ENCODE results near the gene QSER1.

DNA sequence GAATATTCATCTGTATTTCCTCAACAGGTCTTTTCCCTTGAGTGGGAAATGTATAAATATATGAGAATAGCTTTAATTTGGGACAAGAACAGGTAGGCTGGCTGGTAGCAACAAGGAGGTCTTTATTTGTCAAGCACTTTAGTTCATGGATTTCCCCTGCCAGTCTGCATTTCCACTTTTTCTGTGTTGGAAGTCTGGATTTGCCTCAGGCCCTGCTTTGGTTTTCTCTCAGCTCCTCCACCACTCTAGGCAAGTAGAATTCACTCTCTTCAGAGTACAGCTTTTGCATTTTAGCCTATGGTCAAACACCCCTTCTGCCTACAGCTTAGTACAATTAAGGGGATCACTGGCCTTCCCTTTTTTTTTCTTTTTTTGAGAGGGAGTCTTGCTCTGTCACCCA, 57.1 kb downstream of the QSER1 start:
- TF ChIP-seq PRMT5 (CRISPR knock-in tag; IDR thresholded peaks at IDR 0.05) (no peak), JUND (IDR thresholded peaks at IDR 0.05; ENCODE audit: borderline replicate concordance, low read depth, low read length) (no peak), JUND (tag; IDR thresholded peaks at IDR 0.05; ENCODE audit: borderline replicate concordance, low read depth, low read length) (no peak), CAMTA2 (CRISPR knock-in tag; conservative IDR thresholded peaks at IDR 0.05) (no peak), ETV5 (CRISPR knock-in tag; IDR thresholded peaks at IDR 0.05; ENCODE audit: low read depth) (no peak), GTF2E2 (tag; IDR thresholded peaks at IDR 0.05) (no peak), ZKSCAN8 (CRISPR knock-in tag; IDR thresholded peaks at IDR 0.05) (no peak), MXI1 (IDR thresholded peaks at IDR 0.05; ENCODE audit: low read depth, low read length) (no peak), POLR2A (conservative IDR thresholded peaks at IDR 0.05) (no peak), ZSCAN32 (CRISPR knock-in tag; IDR thresholded peaks at IDR 0.05) (no peak)
- TF ChIP-seq, protein P1, sequence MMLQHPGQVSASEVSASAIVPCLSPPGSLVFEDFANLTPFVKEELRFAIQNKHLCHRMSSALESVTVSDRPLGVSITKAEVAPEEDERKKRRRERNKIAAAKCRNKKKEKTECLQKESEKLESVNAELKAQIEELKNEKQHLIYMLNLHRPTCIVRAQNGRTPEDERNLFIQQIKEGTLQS (IDR thresholded peaks at IDR 0.05): no peak
- TF ChIP-seq, protein P1 (CRISPR knock-in tag; conservative IDR thresholded peaks at IDR 0.05): no peak
- TF ChIP-seq, protein P2, sequence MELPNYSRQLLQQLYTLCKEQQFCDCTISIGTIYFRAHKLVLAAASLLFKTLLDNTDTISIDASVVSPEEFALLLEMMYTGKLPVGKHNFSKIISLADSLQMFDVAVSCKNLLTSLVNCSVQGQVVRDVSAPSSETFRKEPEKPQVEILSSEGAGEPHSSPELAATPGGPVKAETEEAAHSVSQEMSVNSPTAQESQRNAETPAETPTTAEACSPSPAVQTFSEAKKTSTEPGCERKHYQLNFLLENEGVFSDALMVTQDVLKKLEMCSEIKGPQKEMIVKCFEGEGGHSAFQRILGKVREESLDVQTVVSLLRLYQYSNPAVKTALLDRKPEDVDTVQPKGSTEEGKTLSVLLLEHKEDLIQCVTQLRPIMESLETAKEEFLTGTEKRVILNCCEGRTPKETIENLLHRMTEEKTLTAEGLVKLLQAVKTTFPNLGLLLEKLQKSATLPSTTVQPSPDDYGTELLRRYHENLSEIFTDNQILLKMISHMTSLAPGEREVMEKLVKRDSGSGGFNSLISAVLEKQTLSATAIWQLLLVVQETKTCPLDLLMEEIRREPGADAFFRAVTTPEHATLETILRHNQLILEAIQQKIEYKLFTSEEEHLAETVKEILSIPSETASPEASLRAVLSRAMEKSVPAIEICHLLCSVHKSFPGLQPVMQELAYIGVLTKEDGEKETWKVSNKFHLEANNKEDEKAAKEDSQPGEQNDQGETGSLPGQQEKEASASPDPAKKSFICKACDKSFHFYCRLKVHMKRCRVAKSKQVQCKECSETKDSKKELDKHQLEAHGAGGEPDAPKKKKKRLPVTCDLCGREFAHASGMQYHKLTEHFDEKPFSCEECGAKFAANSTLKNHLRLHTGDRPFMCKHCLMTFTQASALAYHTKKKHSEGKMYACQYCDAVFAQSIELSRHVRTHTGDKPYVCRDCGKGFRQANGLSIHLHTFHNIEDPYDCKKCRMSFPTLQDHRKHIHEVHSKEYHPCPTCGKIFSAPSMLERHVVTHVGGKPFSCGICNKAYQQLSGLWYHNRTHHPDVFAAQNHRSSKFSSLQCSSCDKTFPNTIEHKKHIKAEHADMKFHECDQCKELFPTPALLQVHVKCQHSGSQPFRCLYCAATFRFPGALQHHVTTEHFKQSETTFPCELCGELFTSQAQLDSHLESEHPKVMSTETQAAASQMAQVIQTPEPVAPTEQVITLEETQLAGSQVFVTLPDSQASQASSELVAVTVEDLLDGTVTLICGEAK (IDR thresholded peaks at IDR 0.05): no peak
- TF ChIP-seq, protein P2 (CRISPR knock-in tag; IDR thresholded peaks at IDR 0.05): no peak
